ENCODE measurements around the gene TSR1. TPM values are rescaled to one million over a fixed set of nuclear protein-coding genes. Genes with fewer than 3 reads are reported as not detected.

The TSR1 gene
- total RNA-seq, 1 experiment from 2014 or later: 74.3 TPM

DNA sequence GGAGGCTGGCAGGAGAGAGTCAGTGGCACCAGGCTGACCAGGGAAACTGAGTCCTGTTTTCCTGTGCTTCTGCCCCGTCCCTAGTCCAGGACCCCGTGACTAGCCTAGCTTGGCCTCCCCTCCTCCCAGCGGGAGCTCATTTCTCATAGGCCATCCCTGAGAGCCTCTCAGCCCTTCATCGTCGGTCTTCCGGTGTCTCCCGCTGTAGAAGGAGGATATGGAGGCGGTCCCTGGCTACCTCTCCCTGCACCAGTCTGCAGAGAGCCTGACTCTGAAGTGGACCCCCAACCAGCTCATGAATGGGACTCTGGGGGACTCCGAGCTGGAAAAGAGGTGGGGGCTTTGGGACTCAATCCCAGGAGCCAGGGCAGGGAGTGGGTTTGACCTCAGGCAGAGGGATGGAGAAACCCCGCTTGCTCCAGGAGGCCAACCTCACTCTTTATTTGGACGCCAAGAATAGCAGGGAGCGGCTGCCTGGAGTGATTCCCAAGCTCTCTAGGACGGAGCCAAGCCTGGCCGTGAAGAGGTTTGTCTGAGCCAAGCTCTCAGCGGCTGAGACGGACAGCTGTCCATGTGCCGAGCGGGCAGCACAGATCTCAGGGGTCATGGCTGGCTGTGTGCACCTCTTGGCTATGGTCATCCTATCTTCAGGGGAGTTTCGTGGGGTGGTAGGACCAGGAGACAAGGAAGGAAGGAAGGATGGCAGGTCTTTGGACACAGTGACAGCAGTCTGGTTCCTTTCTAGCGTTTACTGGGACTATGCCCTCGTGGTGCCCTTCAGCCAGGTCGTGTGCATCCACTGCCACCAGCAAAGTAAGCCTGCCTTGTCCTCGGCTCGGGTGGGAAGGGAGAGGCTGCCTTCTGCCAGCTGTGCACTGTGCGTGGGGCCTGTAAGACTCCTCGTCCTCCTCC, 27.9 kb upstream of the TSR1 start:
- peaks cover 3% of the 10 kb centered on the region; the same call in 1 of the 2 replicates for H3K4me1 Mint-ChIP-seq
- ChIA-PET CTCF (interaction anchor here (1.0 to 8.1 kb wide), 4 partner anchors 11 to 309 kb away, joined by 3 to 46 read pairs (median 17); partner anchors contain the start of gene HIC1), POLR2A (no interaction called here)
- TF ChIP-seq JAZF1 (CRISPR knock-in tag; IDR thresholded peaks at IDR 0.05) (no peak), OVOL2 (CRISPR knock-in tag; IDR thresholded peaks at IDR 0.05; ENCODE audit: borderline replicate concordance) (no peak)
- TF ChIP-seq, protein P1, sequence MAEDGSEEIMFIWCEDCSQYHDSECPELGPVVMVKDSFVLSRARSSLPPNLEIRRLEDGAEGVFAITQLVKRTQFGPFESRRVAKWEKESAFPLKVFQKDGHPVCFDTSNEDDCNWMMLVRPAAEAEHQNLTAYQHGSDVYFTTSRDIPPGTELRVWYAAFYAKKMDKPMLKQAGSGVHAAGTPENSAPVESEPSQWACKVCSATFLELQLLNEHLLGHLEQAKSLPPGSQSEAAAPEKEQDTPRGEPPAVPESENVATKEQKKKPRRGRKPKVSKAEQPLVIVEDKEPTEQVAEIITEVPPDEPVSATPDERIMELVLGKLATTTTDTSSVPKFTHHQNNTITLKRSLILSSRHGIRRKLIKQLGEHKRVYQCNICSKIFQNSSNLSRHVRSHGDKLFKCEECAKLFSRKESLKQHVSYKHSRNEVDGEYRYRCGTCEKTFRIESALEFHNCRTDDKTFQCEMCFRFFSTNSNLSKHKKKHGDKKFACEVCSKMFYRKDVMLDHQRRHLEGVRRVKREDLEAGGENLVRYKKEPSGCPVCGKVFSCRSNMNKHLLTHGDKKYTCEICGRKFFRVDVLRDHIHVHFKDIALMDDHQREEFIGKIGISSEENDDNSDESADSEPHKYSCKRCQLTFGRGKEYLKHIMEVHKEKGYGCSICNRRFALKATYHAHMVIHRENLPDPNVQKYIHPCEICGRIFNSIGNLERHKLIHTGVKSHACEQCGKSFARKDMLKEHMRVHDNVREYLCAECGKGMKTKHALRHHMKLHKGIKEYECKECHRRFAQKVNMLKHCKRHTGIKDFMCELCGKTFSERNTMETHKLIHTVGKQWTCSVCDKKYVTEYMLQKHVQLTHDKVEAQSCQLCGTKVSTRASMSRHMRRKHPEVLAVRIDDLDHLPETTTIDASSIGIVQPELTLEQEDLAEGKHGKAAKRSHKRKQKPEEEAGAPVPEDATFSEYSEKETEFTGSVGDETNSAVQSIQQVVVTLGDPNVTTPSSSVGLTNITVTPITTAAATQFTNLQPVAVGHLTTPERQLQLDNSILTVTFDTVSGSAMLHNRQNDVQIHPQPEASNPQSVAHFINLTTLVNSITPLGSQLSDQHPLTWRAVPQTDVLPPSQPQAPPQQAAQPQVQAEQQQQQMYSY (CRISPR knock-in tag; IDR thresholded peaks at IDR 0.05): no peak
- H3K27me3 Mint-ChIP-seq (ENCODE audit: low read depth): no peaks in the 10 kb centered on the region
- no peaks in the 10 kb centered on the region for H3K36me3 Mint-ChIP-seq
- H3K9me3 Mint-ChIP-seq: no peaks in the 10 kb centered on the region
- no peak for DNase-seq (ENCODE audit: low spot score)
- H3K27ac Mint-ChIP-seq: peak overlapping the region; percentile 8; the same call in 1 of the 2 replicates
- ATAC-seq: no peak
- H3K4me3 Mint-ChIP-seq: no peak overlapping the region

DNA sequence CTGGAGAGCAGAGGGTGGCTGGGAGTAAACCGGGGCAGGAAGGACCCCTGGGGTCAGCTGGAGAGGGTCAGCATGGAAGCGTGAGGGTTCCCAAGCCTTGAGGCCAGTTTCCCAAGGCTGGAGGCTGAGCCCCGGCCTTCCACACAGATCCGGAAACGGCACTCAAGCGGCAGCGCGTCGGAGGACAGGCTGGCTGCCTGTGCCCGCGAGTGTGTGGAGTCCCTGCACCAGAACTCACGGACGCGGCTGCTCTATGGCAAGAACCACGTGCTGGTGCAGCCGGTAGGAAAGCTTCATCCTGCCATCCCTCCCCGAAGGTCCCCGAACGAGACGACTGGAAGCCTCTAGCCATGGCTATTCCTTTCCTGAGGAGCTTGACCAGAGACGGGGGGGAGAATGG, 27.1 kb upstream of the TSR1 start:
- no peak for DNase-seq (ENCODE audit: low spot score)
- no peak overlapping the region for H3K27ac Mint-ChIP-seq
- no peaks in the 10 kb centered on the region for H3K36me3 Mint-ChIP-seq
- H3K4me1 Mint-ChIP-seq: peaks cover 3% of the 10 kb centered on the region; the same call in 1 of the 2 replicates
- ATAC-seq: no peak
- CTCF ChIA-PET: interaction anchor here (3.8 to 8.1 kb wide), 2 partner anchors 10 to 19 kb away, joined by 26 to 46 read pairs; no protein-coding TSS in a partner anchor
- no peak overlapping the region for H3K4me3 Mint-ChIP-seq
- POLR2A ChIA-PET: no interaction called here
- H3K27me3 Mint-ChIP-seq (ENCODE audit: low read depth): no peaks in the 10 kb centered on the region
- H3K9me3 Mint-ChIP-seq: no peaks in the 10 kb centered on the region
- no peak for TF ChIP-seq ZNF396 (CRISPR knock-in tag; IDR thresholded peaks at IDR 0.05; ENCODE audit: borderline replicate concordance)
- TF ChIP-seq ZNF416 (CRISPR knock-in tag; IDR thresholded peaks at IDR 0.05): no peak
- TF ChIP-seq, protein P2, sequence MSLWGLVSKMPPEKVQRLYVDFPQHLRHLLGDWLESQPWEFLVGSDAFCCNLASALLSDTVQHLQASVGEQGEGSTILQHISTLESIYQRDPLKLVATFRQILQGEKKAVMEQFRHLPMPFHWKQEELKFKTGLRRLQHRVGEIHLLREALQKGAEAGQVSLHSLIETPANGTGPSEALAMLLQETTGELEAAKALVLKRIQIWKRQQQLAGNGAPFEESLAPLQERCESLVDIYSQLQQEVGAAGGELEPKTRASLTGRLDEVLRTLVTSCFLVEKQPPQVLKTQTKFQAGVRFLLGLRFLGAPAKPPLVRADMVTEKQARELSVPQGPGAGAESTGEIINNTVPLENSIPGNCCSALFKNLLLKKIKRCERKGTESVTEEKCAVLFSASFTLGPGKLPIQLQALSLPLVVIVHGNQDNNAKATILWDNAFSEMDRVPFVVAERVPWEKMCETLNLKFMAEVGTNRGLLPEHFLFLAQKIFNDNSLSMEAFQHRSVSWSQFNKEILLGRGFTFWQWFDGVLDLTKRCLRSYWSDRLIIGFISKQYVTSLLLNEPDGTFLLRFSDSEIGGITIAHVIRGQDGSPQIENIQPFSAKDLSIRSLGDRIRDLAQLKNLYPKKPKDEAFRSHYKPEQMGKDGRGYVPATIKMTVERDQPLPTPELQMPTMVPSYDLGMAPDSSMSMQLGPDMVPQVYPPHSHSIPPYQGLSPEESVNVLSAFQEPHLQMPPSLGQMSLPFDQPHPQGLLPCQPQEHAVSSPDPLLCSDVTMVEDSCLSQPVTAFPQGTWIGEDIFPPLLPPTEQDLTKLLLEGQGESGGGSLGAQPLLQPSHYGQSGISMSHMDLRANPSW (CRISPR knock-in tag; conservative IDR thresholded peaks at IDR 0.05; ENCODE audit: low read depth): no peak
- no peak for TF ChIP-seq ZBTB21 (CRISPR knock-in tag; IDR thresholded peaks at IDR 0.05; ENCODE audit: borderline replicate concordance)
- no peak for TF ChIP-seq ZNF138 (CRISPR knock-in tag; conservative IDR thresholded peaks at IDR 0.05)
- TF ChIP-seq, protein P3, sequence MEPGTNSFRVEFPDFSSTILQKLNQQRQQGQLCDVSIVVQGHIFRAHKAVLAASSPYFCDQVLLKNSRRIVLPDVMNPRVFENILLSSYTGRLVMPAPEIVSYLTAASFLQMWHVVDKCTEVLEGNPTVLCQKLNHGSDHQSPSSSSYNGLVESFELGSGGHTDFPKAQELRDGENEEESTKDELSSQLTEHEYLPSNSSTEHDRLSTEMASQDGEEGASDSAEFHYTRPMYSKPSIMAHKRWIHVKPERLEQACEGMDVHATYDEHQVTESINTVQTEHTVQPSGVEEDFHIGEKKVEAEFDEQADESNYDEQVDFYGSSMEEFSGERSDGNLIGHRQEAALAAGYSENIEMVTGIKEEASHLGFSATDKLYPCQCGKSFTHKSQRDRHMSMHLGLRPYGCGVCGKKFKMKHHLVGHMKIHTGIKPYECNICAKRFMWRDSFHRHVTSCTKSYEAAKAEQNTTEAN (CRISPR knock-in tag; IDR thresholded peaks at IDR 0.05): no peak
- TF ChIP-seq EMX1 (CRISPR knock-in tag; IDR thresholded peaks at IDR 0.05): no peak
- TF ChIP-seq TEAD1 (CRISPR knock-in tag; IDR thresholded peaks at IDR 0.05): no peak
- TF ChIP-seq GRHL2 (CRISPR knock-in tag; IDR thresholded peaks at IDR 0.05; ENCODE audit: insufficient replicate concordance, severe bottlenecking): no peak
- no peak for TF ChIP-seq NR1H2 (CRISPR knock-in tag; IDR thresholded peaks at IDR 0.05)
- TF ChIP-seq, protein P4, sequence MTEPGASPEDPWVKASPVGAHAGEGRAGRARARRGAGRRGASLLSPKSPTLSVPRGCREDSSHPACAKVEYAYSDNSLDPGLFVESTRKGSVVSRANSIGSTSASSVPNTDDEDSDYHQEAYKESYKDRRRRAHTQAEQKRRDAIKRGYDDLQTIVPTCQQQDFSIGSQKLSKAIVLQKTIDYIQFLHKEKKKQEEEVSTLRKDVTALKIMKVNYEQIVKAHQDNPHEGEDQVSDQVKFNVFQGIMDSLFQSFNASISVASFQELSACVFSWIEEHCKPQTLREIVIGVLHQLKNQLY (CRISPR knock-in tag; IDR thresholded peaks at IDR 0.05): no peak
- TF ChIP-seq ZNF423 (CRISPR knock-in tag; IDR thresholded peaks at IDR 0.05): no peak
- TF ChIP-seq MXD4 (CRISPR knock-in tag; IDR thresholded peaks at IDR 0.05; ENCODE audit: borderline replicate concordance): no peak
- TF ChIP-seq GABPB1 (CRISPR knock-in tag; IDR thresholded peaks at IDR 0.05): no peak
- TF ChIP-seq, protein P5, sequence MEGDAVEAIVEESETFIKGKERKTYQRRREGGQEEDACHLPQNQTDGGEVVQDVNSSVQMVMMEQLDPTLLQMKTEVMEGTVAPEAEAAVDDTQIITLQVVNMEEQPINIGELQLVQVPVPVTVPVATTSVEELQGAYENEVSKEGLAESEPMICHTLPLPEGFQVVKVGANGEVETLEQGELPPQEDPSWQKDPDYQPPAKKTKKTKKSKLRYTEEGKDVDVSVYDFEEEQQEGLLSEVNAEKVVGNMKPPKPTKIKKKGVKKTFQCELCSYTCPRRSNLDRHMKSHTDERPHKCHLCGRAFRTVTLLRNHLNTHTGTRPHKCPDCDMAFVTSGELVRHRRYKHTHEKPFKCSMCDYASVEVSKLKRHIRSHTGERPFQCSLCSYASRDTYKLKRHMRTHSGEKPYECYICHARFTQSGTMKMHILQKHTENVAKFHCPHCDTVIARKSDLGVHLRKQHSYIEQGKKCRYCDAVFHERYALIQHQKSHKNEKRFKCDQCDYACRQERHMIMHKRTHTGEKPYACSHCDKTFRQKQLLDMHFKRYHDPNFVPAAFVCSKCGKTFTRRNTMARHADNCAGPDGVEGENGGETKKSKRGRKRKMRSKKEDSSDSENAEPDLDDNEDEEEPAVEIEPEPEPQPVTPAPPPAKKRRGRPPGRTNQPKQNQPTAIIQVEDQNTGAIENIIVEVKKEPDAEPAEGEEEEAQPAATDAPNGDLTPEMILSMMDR (IDR thresholded peaks at IDR 0.05): no peak
- TF ChIP-seq, protein P1 (CRISPR knock-in tag; IDR thresholded peaks at IDR 0.05): no peak
